ENCODE measurements around the gene PMP22.
"Not testable (repeated sequence)": the region's sequence is repeated elsewhere in the genome, so short reads cannot be mapped to it uniquely, and the experiment has no call there.

Gene PMP22

GRCh38 chr17:15250135-15250860, 14.8 kb downstream of the PMP22 start:
- DNase-seq = no peak

GRCh38 chr17:15249487-15249886, 15.6 kb downstream of the PMP22 start:
- no peak for DNase-seq

GRCh38 chr17:15247891-15248529, 17.1 kb downstream of the PMP22 start:
- DNase-seq = no peak

GRCh38 chr17:15245054-15245453, 20.1 kb downstream of the PMP22 start:
- DNase-seq = no peak

DNA sequence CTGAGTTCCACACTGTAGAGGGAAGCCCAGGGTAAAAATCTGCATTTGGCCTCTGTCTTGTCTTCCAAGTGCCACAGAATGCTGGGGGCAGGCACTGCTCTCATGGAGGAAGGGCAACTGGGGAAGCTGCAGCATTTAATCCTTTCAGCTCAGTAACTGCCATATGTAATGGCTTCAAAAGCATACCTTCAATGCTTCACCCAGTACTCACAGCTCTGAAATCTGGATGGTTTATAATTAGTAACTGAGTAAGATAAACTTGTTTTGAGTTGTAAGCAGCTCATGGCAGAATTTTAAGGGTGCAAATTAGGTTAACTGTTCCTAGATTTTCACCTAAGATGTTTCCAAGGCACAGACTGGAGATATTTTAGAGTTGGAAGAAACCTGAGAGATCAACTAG, 24.5 kb downstream of the PMP22 start:
- no peak for DNase-seq

GRCh38 chr17:15239491-15239890, 25.6 kb downstream of the PMP22 start:
- no peak for DNase-seq

- DNase-seq = no peak
Observed at GRCh38 chr17:15238676-15239422, 26.3 kb downstream of the PMP22 start.

GRCh38 chr17:15238057-15238456, 27.1 kb downstream of the PMP22 start:
- no peak for DNase-seq

DNA sequence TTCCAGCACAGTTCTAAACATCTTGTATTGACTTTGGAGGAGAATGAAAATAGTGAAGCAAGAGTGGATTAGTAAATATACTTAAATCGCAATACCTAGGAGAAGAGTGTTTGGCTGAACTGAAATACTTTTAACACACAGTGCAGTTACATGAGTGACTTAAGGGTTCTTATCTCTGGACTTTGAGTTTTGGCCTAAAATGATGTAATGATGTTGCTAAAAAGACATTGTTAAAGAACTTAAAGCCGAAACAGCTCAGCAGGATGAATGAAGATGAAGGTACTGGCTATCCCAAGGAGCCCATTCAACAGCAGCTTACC, 28.1 kb downstream of the PMP22 start:
- DNase-seq = no peak

GRCh38 chr17:15236281-15237105, 28.6 kb downstream of the PMP22 start:
- no peak for DNase-seq

GRCh38 chr17:15233971-15234370, 31.2 kb downstream of the PMP22 start:
- no peak for DNase-seq

GRCh38 chr17:15233022-15233805, 31.9 kb downstream of the PMP22 start:
- no peak for DNase-seq

- no peak for DNase-seq
Observed at GRCh38 chr17:15232517-15232915, 32.6 kb downstream of the PMP22 start.

GRCh38 chr17:15231851-15232516, 33.1 kb downstream of the PMP22 start:
- no peak for DNase-seq

DNA sequence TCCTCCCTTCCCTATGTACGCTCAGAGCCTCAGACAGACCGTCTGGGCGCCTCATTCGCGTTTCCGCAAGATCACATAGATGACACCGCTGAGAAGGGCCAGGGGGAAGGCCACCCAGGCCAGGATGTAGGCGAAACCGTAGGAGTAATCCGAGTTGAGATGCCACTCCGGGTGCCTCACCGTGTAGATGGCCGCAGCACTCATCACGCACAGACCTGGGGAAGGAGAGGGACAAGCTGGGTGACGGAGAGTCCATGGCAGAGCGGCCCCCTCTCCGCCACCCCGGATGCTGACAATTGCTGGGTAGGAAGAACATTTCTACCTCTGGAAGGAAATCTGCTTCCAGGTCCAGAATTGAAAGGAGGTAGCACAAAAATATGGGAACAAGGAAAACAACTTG, 34.3 kb downstream of the PMP22 start:
- no peak for DNase-seq

DNA sequence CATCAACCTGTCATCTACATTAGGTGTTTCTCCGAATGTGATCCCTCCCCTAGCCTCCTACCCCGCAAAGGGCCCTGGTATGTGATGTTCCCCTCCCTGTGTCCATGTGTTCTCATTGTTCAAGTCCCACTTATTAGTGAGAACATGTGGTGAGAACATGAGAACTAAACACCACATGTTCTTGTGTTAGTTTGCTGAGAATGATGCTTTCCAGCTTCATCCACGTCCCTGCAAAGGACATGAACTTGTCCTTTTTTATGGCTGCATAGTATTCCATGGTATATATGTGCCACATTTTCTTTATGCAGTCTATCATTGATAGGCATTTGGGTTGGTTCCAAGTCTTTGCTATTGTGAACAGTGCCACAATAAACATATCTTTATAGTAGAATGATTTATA, 43.3 kb downstream of the PMP22 start:
- DNase-seq = not testable (repeated sequence)

GRCh38 chr17:15220785-15221184, 44.3 kb downstream of the PMP22 start:
- no peak for DNase-seq

- no peak for DNase-seq
Observed at GRCh38 chr17:15216481-15216880, 48.6 kb downstream of the PMP22 start.

DNA sequence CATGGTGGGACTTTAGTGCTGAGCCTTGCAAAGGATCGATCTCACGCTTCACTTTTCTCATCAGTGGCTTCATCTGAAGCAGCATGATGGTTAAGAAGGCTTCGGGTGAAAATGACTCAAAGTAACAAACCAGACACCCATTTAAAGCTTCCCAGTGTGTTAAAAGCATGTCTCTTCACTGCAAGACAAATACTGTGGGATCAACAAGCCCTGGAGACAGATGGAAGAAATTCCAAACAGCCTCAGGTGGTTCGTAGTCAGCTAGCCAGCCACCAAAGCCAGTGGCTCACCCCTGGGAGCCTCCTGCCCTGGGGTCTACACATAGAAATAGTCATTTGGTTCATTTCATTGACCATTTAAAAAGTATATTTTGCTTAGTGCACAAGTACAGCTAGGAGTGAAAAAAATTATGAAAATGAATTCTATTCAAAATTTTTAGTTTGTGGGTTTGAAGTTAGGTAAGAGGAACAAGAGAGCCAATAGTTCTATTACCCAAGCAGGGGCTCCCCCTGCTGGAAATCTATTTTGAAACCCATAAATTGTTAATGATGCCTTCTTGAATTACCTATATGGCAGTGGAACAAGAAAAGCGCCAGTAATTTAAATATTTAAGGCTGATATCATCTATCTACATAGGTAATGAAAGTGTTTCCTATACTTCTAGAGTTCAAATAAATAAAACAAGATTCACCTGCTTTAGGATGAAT, 51.6 kb downstream of the PMP22 start:
- no peak for DNase-seq

GRCh38 chr17:15210247-15210646, 54.9 kb downstream of the PMP22 start:
- no peak for DNase-seq

DNA sequence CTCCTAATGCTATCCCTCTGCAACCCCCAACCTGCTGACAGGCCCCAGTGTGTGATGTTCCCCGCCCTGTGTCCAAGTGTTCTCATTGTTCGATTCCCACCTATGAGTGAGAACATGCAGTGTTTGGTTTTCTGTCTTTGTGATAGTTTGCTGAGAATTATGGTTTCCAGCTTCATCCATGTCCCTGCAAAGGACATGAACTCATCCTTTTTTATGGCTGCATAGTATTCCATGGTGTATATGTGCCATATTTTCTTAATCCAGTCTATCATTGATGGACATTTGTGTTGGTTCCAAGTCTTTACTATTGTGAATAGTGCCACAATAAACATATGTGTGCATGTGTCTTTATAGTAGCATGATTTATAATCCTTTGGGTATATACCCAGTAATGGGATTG, 62.1 kb downstream of the PMP22 start:
- DNase-seq = not testable (repeated sequence)

Measured in NCI-H524 treated with DMSO at 0.1 percent for 48 hours (cell line).